Neutrophil (primary cell): ENCODE results near the gene RAN.

Source experiments
- H3K27ac ChIP-seq: fragments of 200-600 bp; sonication (generic); 2 replicates; pipeline ENCODE4 v1.5.1; 2016; ENCODE audit warnings: mild to moderate bottlenecking, moderate library complexity
- H3K27me3 ChIP-seq: fragments of 200-600 bp; sonication (generic); 2 replicates; pipeline ENCODE4 v1.6.0; 2016; ENCODE audit warnings: mild to moderate bottlenecking
- H3K36me3 ChIP-seq: fragments of 200-600 bp; sonication (generic); 2 replicates; pipeline ENCODE4 v1.5.1; 2017
- H3K4me1 ChIP-seq, 2 experiments: fragments of 200-600 bp in 1 of 2; sonication (generic) in 1 of 2; 1 replicate in 1 of 2; 2 replicates in 1 of 2; pipeline versions ENCODE4 v1.5.1 to v1.6.1; 2013 to 2016; ENCODE audit warnings: low read depth in 1 of 2, low read length in 1 of 2, mild to moderate bottlenecking in 1 of 2, moderate library complexity in 1 of 2; ENCODE audit not compliant: control insufficient read depth in 1 of 2, insufficient read depth in 1 of 2
- H3K4me3 ChIP-seq, 2 experiments: fragments of 200-600 bp in 1 of 2; sonication (generic) in 1 of 2; 1 replicate in 1 of 2; 2 replicates in 1 of 2; pipeline ENCODE4 v1.5.1; 2013 to 2016; ENCODE audit warnings: low read depth in 1 of 2, low read length in 1 of 2, mild to moderate bottlenecking in 1 of 2, moderate library complexity in 1 of 2
- H3K9me3 ChIP-seq: fragments of 200-600 bp; sonication (generic); 2 replicates; pipeline ENCODE4 v1.5.1; 2016
- CTCF ChIP-seq: fragments of 200-600 bp; sonication (generic); IDR thresholded peaks from 2 replicates; pipeline ENCODE4 v1.5.1; 2016; ENCODE audit warnings: antibody characterized with exemption

The RAN gene

GRCh38 chr12:130835011-130835410 lies 36.9 kb upstream of the RAN start:
- Histone ChIP-seq H3K27ac (no peak overlapping the region), H3K4me1 (peaks cover 11 to 15% of the 10 kb centered on the region in 2 experiments), H3K27me3 (peaks cover 54% of the 10 kb centered on the region), H3K36me3 (no peaks in the 10 kb centered on the region), H3K9me3 (no peaks in the 10 kb centered on the region), H3K4me3 (no peak overlapping the region)
- TF ChIP-seq CTCF = no peak

- H3K4me1 ChIP-seq = peaks cover 11 to 15% of the 10 kb centered on the region in 2 experiments
- no peaks in the 10 kb centered on the region for H3K9me3 ChIP-seq
- no peak for TF ChIP-seq CTCF
- no peak overlapping the region for H3K27ac ChIP-seq
- H3K36me3 ChIP-seq = no peaks in the 10 kb centered on the region
- H3K27me3 ChIP-seq = peaks cover 54% of the 10 kb centered on the region
- H3K4me3 ChIP-seq = no peak overlapping the region
These were observed 36.4 kb upstream of the RAN start for GRCh38 chr12:130835436-130835835.

- Histone ChIP-seq H3K9me3 (no peaks in the 10 kb centered on the region), H3K36me3 (no peaks in the 10 kb centered on the region), H3K27me3 (peaks cover 50% of the 10 kb centered on the region), H3K4me3 (peak overlapping the region; percentile 47 to 57), H3K27ac (no peak overlapping the region), H3K4me1 (peaks cover 11 to 15% of the 10 kb centered on the region in 2 experiments)
- no peak for TF ChIP-seq CTCF
These were observed 33.4 kb upstream of the RAN start for GRCh38 chr12:130838284-130838950.

GRCh38 chr12:130838951-130839769 lies 32.7 kb upstream of the RAN start, which contains the start of gene STX2:
Gene STX2 (minus strand): TSS chr12:130839250. CDS start chr12:130839099, 151 bp downstream.
- Histone ChIP-seq H3K9me3 (no peaks in the 10 kb centered on the region), H3K4me1 (peaks cover 11 to 15% of the 10 kb centered on the region in 2 experiments), H3K4me3 (peak within 1 kb of the TSS; percentile 47 to 57), H3K27me3 (peaks cover 50% of the 10 kb centered on the region), H3K36me3 (no peaks in the 10 kb centered on the region), H3K27ac (no peak within 1 kb of the TSS)
- TF ChIP-seq CTCF = no peak

- peaks cover 11 to 15% of the 10 kb centered on the region in 2 experiments for H3K4me1 ChIP-seq
- H3K27ac ChIP-seq = no peak overlapping the region
- H3K36me3 ChIP-seq = no peaks in the 10 kb centered on the region
- no peak overlapping the region for H3K4me3 ChIP-seq
- no peaks in the 10 kb centered on the region for H3K9me3 ChIP-seq
- no peak for TF ChIP-seq CTCF
- H3K27me3 ChIP-seq = peaks cover 43% of the 10 kb centered on the region
These were observed 32.0 kb upstream of the RAN start for GRCh38 chr12:130839770-130840404.
